ENCODE results near the gene PLEKHB2.
"Not testable (repeated sequence)": the region's sequence is repeated elsewhere in the genome, so short reads cannot be mapped to it uniquely, and the experiment has no call there.

DNA sequence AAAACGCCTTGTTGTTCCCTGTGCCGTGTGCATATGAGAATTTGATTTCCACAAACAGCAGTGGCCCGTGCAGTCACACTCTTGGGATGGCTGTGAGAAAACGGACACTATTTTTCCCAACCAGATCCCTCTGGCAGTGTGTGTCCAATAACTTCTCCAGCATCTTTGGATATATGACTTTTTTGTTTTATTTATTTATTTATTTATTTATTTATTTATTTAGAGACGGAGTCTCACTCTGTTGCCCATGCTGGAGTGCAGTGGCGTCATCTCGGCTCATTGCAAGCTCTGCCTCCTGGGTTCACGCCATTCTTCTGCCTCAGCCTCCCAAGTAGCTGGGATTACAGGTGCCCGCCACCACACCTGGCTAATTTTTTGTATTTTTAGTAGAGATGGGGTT, 45.0 kb downstream of the PLEKHB2 start:
- TF ChIP-seq CTCF, POLR2A (IDR thresholded peaks at IDR 0.05): not testable (repeated sequence)
